ENCODE results near the gene RC3H2.
A peak's percentile ranks its signal among the peaks of the same experiment; 100 is the strongest.

Gene RC3H2, protein sequence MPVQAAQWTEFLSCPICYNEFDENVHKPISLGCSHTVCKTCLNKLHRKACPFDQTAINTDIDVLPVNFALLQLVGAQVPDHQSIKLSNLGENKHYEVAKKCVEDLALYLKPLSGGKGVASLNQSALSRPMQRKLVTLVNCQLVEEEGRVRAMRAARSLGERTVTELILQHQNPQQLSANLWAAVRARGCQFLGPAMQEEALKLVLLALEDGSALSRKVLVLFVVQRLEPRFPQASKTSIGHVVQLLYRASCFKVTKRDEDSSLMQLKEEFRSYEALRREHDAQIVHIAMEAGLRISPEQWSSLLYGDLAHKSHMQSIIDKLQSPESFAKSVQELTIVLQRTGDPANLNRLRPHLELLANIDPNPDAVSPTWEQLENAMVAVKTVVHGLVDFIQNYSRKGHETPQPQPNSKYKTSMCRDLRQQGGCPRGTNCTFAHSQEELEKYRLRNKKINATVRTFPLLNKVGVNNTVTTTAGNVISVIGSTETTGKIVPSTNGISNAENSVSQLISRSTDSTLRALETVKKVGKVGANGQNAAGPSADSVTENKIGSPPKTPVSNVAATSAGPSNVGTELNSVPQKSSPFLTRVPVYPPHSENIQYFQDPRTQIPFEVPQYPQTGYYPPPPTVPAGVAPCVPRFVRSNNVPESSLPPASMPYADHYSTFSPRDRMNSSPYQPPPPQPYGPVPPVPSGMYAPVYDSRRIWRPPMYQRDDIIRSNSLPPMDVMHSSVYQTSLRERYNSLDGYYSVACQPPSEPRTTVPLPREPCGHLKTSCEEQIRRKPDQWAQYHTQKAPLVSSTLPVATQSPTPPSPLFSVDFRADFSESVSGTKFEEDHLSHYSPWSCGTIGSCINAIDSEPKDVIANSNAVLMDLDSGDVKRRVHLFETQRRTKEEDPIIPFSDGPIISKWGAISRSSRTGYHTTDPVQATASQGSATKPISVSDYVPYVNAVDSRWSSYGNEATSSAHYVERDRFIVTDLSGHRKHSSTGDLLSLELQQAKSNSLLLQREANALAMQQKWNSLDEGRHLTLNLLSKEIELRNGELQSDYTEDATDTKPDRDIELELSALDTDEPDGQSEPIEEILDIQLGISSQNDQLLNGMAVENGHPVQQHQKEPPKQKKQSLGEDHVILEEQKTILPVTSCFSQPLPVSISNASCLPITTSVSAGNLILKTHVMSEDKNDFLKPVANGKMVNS

DNA sequence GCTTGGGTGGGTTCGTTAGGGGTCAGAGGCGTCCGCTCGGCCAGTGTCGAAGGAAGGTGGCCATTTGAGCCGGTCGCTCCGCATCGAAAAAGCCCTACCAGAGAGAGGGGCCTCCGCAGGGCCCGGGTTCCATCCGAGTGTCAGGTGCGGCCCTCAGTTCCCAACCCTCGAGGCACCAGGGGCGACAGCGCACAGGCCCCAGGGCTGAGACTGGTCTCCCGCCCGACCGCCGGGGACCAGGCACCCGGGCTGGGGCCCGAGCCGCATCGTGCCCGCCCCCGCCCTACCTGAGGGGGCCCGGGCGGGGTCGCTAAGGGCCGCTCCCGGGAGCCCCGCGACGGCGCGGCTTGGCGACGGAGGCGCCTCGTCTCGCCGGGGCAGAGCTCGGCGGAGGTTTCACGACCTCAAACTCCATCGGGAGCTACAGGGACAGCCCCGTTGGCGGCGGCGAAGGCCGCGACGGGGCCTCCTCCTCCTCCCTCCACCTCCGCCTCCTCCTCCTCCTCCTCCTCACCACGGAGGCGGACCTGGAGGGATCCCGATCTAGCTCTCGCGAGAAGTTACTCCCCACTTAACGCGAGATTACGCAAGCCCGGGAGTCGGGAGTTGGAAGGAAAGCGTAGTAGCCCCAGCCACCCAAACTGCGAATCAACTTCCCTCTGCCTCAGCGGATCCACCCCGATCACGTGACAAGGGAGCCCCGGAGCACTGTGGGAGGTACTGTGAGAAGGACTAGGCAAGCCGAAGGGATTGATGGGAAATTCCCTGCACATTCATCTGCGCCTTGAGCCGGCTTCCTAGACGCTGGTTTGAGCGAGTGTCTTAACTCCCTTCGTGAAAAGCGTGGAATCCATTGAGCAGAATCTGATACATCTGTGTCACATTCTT, at the start of gene RC3H2:
Gene RC3H2, minus strand, starts transcription at position 537 of the 888 bp plus-strand sequence. CDS start 7,850 bp downstream, outside the sequence.
- peak; percentile 97 for DNase-seq

DNA sequence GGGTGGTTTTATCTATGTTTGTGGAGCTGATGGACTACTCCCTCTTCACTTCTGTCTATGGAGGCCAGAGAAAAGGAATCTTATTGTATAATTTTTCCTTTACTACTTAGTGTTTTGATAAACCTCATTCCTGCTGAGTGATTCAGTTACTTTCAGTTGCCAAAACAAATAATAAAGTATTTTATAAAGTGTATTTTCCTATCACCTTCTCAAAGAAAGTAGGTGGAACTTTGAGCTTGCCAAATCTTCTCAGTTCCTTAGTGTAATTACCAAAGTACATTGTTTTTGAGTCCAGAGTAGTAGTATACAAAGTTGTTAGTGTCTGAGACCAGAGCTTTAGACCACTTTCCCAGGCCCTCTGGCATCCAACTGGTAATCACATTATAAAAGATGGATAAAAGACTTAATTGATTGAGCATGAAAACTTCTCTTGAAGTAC, 49.1 kb upstream of the RC3H2 start:
- DNase-seq: no peak

DNA sequence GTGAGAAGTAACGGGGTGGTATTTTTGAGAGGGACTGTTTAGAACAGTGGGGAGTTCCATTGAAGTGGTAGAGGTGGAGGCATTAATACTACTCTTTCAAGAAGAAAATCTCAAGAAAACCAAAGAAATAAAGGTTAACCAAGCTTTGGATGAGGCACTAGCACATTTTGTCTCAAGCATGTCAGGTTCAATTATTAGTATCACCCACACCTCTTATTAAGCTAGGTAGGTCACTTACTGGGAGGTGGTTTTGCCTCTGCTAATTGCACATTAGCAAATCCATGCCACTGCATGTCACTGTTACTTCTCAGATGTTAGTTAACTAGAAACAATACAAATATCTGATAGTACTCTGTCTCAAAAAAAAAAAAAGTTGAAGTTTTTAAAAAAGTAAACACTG, 45.9 kb upstream of the RC3H2 start:
- DNase-seq: no peak

DNA sequence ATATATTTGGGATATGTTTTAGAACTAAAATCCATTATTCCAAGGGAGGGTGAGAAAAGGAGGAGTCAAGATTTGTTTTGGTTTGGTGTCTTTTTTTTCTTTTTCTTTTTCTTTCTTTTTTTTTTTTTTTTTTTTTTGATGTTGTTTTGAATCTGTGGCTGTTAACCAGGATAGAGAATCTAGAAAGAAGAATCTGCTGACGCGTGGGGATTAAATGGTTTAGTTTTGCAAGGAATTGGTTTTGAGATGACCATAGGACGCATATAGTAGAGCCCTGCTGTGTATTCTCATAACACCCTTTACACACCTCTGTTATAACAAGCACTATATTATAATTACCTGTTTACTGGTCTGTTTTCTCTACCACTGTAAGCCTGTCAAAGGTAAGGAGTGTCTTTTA, 45.1 kb upstream of the RC3H2 start:
- DNase-seq: no peak

DNA sequence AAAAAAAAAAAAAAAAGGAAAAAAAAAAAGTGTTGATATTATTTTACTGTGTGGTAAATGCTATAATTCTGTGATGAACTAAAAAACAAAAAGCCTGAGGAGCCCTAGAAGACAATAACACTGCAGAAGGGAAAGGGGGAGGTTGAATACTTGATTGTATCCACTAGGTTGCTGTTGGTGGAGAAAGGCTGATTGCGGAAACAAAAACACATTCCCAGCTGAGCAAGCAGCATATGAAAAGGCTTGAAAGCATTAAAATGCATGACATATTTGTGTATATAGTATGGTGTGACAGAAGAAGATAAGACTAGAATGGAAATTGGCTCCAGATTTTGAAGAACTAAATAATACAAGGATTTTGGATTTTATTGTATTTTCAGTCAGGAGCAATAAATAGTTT, 44.5 kb upstream of the RC3H2 start:
- DNase-seq: no peak

DNA sequence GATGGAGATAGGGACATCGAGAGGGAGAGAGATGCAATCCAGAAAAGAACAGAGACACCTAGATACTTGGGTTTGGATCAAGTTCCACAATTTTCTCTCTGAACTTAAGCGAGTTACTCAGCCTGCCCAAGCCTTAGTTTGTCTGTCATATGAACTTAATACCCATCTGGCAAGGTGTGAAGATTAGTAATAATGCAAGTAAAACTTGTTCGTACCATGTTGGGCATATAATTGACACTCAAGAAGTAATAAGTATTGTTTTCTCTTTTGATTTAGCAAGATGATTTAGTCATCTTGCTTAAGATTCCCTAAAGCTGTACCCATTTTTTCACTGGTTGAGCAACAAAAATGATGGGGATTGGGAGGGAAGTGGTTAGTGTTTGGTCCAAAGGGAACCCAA, 43.2 kb upstream of the RC3H2 start:
- no peak for DNase-seq

DNA sequence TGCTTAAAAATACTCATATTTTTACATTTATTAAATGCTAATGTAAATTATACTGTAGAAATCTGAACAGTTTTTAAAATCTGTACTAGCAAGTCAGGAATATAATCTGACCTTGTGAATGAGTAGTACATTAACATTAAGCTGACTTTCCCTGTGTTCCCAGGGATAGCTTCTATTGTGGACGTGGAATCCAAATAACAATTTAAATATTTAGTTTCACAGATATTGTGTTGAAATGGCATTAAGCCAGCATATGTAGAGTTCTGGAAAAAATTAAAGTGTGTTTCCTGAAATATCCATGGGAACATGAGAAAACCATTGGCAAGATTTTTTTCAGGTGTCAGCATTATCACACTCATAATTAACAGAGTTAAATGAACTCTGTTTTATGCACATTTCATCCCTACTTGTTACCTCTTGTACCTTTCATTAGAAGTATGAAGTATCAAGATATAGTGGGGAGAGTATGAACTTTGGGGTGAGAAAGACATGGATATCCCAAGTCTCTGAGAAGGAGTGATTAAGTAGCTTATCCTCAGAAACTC, 41.4 kb upstream of the RC3H2 start:
- DNase-seq: no peak

DNA sequence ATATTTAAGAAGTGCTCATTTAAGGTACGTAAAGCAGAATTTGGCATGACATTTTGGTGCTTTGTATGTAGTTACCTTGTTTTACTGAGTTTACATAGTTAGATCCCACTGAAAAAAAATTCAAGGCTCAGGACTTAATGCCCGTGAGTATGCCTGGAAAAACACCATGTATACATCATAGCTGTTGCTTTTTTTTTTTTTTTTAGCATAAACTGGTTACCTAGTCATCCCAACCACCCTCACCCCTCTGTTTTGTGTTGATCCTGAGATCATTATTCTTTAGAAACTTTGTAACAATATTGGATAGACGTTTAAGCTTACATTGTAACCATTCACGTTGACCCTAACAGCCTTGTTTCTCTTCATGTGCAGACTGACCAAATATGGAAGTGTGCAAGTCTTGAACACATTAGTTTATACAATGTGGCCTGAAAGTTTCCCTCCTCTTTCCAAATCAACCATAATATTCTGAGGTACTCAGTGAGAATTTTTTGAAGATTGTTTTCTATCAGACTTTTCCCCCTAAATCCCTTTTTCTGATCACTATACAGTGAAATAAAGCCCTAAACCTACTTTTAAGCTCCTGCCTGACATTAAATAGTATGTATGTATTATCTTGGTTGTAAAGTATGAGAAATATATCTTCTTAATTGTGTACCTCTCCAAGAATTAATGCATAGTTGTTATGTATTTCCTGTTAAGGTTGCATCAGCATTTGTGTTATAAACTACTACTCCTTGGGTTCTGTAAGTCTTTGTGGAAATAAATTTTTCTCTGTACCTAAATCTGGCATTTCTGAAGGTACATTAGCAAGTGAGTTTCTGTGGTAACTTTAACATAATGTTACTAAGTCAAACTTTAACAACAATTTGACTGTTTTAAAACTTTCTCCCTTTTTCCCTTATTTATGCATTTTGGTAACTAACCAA, 40.1 kb upstream of the RC3H2 start:
- no peak for DNase-seq

DNA sequence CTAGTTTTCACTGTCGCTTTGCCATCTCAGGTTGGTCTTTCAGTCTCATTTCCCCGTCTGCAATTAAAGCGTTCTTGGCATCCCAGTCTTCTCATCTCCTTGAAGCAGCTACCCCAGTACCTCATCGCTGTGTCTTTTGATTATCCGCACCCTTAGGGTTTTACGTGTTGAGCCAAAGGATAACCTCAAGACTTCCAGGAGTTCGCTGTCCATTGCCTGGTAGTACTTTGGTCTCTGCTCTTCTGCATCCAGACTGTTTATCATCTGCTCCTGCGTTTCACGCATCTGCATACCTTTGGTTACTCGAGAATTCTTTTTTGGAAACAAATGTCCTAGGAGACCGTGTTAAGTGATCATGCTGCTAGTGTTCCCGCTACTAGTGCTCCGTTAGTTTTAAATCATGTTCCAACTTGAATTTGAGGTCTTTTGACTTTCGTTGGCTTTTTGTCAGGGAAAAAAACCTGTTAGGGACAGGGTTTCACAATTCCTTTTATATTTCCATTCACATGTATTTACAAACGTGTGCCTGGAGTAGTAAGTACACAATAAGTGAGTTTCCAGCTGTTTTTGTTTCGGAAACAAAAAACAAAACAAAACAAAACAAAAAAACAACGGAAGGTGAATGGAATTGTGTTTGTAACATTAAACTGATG, 36.5 kb upstream of the RC3H2 start:
- DNase-seq: no peak

DNA sequence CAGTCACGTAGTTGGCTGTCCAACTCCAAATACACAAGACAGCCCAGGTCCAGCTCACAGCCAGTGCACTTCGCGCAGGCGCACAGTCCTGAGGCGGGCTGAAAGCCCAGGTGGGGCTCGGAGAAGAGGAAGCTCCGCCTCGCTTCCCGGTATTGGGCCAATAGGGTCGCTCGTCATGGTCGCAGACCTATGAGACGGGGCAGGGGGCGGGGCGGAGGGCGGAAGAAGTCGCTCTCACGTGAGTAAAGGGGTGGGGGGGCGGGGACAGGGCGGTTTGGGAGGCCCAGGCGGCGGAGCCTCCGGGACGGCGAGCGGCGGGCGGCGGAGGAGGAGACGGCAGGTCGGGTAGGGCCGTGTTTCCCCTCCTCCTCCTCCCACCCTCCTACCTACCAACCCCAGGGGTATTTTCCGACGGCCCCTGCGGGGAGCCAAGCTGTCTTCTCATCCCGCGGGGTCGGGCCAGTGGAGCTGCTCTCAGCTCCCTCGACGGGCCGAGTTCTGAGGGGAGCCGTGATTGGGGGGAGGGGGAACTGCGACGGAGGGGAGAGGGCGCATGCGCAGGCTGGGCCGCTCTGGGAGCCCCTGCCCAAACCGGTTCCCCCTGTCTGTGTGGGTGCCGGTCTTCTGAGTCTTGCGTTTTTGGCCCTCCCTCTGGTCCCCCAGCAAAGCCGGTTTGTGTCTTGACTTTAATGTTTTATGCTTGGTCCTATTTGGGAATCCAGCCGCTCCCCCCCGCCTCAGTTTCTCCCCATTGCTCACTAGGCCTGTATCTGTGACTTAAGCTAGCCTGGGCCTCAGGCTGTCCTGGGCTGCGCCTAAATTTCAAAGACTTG, 35.8 kb upstream of the RC3H2 start, which contains the start of gene RABGAP1:
Gene RABGAP1, plus strand, starts transcription at position 272 of the 833 bp plus-strand sequence. CDS start 16,040 bp downstream, outside the sequence.
- DNase-seq: peak; percentile 99

DNA sequence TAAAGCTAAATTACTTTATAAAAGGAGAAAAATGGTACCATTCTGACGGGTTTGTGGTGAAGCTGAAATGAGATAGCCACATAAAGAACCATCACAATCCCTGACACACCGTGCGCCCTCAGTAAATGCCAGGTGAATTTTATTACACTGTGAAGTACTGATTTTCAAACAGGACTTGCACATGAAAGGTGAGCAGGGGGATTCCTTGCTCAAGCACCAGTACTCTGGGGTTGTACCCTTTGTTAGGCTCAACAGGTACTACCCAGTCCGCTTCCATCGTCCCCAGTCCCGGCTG, 35.2 kb upstream of the RC3H2 start:
- no peak for DNase-seq

DNA sequence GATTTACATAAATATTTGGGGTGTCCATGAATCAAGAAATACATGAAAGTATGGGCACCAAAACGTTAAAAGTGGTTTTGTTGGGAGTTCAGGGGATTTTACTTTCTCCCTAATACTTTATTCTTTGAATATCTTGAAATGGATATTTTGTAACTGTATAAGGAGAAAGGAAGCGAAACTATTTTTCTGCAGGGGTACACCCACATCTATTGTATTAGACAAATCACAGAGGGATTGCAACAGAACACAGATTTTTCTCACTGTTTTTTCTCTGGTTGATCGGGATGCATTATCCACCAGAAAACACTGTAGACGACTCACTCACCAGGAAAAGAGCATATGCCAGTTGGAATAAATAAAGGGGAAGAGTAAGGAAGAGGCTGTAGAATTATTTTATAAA, 34.4 kb upstream of the RC3H2 start:
- no peak for DNase-seq

DNA sequence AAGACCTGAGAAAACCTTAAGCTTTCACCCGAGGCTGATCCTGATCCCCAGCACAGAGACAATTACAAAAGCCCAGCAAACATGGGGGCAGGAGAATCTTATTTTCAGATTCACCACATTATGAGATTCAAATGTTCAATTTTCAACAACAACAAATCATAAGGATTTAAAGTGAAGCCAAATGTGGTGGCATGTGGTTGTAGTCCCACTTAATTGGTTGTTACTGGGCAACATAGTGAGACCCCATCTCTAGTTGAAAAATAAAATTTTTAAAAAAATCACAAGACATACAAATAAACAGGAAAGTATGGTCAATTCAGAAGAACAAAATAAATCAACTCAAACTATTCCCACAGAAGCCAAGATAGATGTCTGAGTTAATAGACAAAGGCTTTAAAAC, 31.7 kb upstream of the RC3H2 start:
- DNase-seq: no peak

DNA sequence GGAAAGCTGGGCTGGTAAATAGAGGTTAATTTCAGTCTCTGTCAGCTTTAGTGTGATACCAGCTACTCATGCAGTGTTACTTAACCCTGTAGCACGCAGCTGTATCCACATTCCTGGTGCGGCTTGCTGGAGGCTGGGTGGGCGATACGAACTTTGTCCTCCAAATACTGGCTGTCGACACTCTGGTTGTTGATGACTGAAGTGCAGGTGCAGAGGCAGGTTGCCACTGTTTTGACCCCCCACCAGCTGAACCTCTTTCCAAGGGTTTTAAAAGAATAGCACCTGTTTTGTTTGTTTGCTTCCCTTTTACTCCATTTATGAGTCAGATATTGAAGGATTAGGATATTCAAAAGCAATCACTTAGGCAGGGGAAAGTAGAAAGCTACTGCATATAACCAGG, 31.3 kb upstream of the RC3H2 start:
- DNase-seq: no peak

DNA sequence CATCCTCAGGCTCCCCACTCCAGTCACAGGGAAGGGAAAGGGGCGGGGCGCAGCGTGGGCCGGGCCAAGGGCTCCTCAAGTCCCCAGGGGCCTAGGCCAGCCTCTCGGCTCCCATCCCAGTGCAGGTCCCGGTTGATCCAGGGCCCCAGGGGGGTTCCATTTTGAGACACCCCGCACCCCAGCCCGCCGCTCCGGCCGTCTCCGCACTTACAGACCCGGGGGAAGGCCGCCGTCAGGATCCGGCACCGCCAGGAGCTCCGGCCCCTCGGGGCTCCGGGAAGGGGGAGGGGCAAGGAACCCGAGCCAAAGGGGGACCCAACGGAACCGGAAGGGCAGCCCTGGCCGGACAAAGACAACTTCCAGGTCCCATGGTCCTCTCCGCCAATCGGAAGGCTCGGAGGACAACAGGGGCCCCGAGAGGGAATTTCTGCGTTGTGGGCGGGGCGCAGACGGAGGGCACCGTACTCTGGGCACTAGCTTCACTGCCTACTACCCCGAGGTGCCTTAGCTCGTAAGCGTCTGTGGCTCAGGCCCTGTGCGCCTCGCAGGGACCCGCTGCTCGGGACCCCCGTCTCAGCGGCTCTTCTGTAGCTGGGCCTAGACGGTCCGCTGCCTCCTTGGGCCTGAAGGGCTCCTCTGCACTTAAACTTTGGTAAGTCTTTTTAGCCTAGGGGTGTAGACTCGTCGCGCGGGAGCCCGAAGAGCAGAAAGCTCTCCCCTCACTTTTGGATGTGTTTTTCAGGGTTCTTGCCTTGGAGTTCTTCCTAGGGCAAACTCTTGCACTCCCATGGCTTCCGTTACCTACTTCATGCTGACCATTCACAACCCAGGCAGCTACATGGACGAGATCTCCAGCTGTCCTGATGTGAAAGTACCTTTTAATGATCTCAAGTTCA, 26.3 kb upstream of the RC3H2 start, which contains the start of gene ZBTB26:
Gene ZBTB26, minus strand, starts transcription at position 287 of the 896 bp plus-strand sequence. CDS start 11,578 bp downstream, outside the sequence.
- peak; percentile 94 for DNase-seq

DNA sequence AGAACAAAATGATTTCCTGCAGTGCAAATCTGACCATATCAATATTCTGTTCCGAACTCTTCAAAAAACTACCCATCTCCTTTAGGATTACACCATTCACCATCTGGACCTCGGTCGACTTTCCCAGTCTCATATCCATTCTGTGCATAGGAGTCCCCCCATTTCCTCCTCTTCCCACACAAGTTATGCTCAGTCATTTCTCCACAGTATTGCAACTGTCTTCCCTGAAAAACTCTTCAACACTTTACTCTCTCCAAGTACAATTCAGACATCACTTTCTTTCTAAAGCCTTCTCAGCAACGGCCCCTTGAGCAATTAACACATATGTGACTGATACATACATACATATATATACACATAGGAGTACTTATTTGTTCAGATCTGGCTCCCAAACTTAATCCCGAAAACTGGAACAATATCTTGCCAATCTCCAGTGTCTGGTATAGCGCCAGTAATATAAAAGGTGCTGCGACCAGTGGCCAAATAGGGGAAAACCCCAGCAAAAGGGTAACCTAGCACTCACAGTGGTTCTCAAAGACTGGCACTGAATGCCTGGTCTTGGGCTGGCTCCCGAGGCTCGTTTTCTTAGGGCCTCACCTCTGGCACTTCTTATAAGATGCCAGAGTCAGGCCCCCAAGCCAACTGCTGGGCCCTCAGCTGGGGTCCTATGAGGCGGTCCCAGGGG, 25.5 kb upstream of the RC3H2 start:
- no peak for DNase-seq

DNA sequence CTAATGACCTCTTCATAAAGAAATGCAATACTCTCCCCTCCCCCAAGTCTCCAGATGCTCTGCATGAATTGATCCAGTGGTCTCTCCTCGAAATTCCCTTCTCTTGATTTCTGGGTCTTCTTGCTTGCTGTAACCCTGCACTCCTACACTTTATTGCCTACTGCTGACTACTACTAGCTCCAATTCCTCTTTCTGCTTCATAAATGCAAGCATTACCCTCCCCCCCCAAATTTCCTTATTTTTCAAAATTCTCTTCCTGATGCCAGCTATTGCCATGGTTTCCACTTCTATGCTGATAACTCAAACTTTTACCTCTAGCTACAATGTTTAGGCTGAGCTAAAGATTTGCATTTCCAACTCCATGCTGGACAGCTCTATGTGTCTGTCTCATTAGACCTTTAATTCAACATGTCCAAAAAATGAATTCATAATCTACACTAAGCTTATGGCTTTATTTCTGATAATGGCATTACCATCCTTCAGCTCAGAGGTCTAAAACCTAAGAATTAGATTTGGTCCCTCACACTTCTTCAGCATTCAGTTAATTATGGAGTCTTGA, 24.7 kb upstream of the RC3H2 start:
- DNase-seq: no peak
